ENCODE measurements around the gene PIP5K1B.

PIP5K1B gene

DNA sequence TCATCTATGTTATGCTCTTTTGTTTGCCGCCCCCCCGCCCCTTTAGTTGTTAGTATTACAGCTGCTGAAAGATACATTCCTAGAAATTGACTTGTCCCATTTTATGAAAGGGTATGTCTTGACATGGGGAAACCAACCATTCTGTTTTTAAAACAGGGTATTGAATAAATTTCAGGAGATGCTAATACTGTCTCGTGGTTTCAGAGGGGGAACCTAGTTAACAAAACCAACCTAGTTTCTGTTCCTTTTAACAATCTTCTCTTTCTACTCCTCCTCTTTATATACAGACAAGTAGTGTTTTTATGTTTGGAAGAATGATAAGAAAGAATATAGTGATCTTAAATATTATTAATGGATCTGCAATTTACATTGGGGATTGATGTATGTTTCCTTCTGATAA, 3.5 kb downstream of the PIP5K1B start:
- no peak for DNase-seq

DNA sequence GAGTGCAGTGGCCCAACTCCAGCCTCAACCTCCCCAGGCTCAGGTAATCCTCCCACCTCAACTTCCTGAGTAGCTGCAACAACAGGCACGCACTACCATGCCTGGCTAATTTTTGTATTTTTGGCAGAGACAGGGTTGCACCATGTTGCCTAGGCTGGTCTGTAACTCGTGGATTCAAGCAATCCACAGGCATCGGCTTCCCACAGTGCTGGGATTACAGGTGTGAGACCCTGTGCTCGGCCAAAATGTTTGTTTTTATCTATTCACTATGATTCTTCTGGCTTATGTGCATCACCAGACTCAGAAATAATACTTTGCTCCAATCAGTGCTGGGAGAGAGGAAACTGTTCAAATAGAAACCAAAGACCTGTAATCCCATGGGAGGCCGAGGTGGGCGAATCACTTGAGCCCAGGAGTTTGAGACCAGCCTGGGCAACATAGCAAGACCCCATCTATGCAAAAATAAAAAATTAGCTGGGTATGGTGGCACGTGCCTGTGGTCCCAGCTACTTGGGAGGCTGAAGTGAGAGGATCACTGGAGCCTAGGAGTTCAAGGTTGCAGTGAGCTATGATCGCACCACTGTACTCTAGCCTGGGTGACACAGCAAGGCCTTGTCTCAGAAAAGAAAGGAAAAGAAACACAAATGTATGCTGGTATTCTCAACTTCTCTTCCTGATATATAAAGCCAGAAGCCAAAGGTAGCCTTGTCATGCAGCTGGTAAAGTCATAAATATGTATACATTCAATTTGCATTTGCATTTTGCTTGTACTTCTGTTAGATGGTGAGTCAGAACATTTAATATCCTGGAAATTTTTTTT, 4.5 kb downstream of the PIP5K1B start:
- no peak for DNase-seq

DNA sequence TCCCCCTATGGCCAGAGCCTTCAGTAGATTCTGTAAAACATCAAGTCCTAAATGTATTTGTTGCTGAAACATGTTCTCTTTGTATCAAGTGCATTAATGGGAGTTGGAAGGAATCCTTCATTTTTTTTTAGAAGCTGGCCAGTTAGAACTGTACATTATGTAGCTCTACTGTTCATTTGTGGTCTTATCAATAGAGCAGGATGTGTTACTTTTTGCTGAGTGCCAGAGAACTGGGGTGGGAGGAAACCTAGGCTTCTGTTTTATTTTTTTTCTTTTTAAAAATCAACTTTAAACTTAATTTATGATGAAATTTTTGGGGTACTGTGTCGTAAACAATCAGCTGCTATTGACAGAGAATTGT, 5.1 kb downstream of the PIP5K1B start:
- DNase-seq, result no peak

- DNase-seq, result no peak
Measured at GRCh38 chr9:68711281-68711680, 6.2 kb downstream of the PIP5K1B start.

GRCh38 chr9:68711932-68712331, 6.9 kb downstream of the PIP5K1B start:
- DNase-seq, result no peak

- DNase-seq, result no peak
Measured at GRCh38 chr9:68714416-68715180, 9.6 kb downstream of the PIP5K1B start.

DNA sequence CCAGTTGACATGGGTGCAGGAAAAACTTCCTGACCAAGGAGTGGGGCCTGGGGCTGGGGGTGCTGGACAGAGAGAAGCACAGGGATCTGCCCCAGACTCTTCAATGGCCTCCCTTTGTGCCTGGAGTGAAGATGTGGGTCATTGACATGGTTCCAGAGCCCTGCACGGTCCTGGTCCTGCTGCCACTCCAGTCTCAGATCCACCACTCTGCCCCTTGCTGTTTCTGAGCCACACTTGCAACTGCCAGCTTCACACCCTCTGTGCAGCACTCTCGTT, 10.1 kb downstream of the PIP5K1B start:
- DNase-seq, result no peak

- DNase-seq, result no peak
Measured at GRCh38 chr9:68717552-68718443, 12.8 kb downstream of the PIP5K1B start.

DNA sequence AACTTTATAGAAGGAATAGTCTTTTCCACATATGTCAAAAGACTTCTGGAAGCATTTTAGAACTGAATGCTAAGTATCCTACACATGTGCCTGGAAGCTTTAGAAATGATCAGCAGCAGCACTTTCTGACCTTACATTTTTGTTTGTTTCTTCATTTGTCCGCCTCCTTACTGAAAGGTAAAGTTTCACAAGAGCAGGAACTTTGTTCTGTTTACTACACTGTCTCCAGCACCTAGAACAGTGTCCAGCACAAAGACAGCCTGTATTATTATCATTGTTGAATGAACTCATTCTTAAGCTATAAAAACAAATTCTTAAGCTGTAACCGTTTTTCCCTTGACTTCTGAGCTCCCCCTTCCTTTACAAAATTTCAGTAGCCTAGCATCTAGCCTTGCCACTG, 14.8 kb downstream of the PIP5K1B start:
- no peak for DNase-seq

DNA sequence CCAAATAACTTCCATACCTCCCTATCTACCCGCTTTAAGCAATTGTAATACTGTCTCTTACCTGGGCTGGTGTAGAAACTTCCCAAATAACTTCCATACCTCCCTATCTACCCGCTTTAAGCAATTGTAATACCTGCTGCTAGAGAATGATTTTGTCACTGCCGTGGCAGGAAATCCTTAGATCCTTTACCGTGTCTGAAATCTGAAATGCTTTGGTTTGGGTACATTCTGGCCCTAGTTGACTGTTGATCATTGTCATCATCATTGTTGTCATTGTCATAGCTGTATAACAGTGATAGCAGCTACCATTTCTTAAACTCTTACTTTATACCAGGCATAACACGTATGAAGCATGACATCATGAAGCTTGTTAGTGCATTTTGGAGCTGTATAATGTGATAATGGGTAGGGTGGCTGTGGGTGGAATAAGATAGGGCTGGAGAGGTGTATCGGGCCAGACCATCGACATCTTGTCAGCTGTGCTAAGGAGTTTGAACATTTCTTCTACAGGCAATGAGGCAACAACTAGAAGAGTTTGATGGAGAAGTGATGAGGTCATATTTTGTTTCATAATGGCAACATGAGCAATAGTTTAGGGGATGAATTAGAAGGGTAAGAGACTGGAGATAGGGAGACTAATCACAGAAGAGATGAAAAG, 15.7 kb downstream of the PIP5K1B start:
- no peak for DNase-seq

DNA sequence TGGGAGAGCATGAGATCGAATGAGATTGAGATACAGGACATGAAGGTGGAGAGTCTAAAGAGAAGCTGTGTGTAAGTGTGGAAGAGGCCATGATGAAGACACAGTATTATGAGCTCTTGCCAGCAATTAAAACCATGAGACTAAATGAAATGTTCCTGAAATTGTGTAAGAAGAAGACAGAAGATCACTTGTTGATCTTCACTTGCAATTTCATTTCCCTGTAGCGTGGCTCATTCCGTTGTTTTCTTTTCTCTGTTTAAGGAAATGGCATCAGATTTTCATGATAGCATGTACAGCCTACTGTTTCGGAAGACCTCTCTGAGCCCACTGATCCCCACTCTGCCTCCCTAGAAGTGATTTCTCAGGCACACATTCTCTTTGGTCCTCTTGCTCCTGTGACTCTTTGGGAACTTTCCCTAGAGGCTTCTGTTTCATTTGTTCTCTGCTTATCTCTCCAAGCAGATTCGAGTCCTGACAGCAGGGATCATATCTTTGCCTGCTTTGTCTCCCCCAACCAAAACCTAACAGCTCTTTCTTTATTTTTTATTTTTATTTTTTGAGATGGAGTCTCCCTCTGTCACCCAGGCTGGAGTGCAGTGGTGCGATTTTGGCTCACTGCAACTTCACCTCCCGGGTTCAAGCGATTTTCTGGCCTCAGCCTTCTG, 16.8 kb downstream of the PIP5K1B start:
- no peak for DNase-seq

GRCh38 chr9:68725070-68725469, 20.0 kb downstream of the PIP5K1B start:
- DNase-seq, result no peak

DNA sequence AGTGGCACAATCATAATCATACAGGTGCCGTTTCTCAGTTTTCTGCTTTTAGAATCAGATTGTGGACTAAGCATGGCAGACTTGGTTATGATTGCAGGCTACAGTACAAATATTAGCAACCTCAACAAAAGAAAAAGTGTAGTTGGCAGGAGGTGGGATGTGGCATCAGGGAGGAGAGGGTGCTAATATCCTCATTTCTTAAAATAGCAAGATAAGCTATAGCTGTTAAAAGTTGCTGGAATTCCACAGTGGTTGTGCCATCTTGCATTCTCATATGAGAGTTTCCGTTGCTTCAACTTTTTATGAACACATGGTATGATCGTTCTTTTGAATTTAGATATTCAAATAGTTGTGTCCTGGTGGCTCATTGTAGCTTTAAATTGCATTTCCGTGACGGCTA, 21.4 kb downstream of the PIP5K1B start:
- DNase-seq, result no peak

DNA sequence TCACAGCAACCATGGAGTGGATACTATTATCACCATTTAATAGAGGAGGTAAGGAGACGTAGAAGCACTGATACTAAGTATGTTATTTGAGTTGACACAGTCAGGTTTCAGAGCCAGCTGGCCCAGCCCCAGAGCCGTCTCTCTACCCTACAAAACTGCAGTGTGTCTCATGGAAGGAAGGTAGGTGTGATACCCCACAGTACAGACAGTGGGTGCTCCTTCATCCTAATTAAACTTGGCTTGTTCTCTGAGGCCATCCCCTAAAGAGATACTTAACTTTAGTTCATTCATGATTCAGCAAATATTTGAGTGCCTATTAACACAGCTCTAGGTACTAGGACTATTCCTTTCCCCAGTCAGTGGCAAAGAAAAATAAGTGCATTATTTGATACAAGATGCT, 22.6 kb downstream of the PIP5K1B start:
- no peak for DNase-seq

DNA sequence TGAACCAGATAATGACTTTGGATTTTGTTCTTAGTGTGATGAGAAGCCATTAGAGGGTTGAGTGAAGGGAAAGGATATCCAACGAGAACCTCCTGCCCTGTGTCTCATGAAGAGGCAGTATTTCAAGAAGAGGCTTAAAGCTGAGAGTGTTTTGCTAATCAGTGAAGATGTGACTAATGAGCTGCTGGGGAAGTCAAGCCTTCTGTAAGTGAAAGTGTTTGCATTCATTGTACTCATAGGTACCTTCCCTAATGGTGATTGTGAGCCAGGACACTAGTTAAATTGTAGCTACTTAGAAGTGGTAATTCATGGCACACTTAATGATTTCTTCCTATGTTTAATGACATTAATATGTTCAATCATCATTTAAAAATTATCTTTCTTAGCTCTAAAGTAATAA, 23.7 kb downstream of the PIP5K1B start:
- no peak for DNase-seq

- DNase-seq, result no peak
Measured at GRCh38 chr9:68730570-68731235, 25.7 kb downstream of the PIP5K1B start.

- no peak for DNase-seq
Measured at GRCh38 chr9:68731857-68732256, 26.8 kb downstream of the PIP5K1B start.

GRCh38 chr9:68732405-68733020, 27.5 kb downstream of the PIP5K1B start:
- DNase-seq, result no peak

DNA sequence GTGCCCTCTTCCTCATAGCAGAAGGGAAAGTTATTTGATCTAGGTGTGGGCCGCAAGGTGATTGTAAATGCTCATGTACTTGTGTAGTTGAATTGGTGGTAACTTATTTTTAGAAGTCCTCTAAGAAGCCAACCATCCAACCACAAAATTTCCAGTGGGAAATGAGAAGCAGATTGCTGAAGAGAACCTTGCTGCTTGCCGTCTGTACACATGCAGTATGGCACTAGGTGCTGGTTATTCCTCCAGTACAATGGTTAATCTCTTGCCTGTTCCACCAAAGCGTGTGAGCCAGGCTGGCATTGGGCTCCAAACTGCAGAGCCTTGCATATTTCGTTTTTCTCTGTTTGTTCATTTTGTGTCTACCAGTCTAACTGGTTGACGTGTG, 28.0 kb downstream of the PIP5K1B start:
- DNase-seq, result no peak

DNA sequence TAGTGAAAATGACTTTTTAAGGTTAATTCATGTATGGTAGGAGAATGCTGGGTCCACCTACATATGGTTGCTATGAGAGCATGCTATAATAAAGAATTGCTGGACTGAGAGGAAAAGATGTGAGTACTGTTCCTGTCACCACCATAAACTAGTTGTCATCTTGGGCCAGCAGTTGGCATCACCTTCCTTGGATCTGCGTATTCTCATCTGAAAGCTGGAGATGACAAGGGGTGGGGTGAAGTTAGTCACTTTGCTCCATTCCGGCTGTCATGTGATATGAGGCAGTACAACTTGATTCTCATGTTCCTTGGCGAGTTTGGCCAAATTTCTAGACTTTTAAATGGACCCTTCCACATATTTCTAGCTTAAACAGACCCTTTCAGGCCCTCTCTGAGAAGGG, 33.3 kb downstream of the PIP5K1B start:
- DNase-seq, result no peak

GRCh38 chr9:68739621-68740174, 34.7 kb downstream of the PIP5K1B start:
- no peak for DNase-seq
